Fibroblast of upper back skin (primary cell): ENCODE results near the gene OR14C36.
"Not testable (repeated sequence)": the region's sequence is repeated elsewhere in the genome, so short reads cannot be mapped to it uniquely, and the experiment has no call there.

Experiments
- DNase-seq: peaks from one replicate; pipeline ENCODE4 v3.0.0-alpha.2; 2013

The OR14C36 gene, protein sequence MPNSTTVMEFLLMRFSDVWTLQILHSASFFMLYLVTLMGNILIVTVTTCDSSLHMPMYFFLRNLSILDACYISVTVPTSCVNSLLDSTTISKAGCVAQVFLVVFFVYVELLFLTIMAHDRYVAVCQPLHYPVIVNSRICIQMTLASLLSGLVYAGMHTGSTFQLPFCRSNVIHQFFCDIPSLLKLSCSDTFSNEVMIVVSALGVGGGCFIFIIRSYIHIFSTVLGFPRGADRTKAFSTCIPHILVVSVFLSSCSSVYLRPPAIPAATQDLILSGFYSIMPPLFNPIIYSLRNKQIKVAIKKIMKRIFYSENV

GRCh38 chr1:248348475-248348874 lies at the start of gene OR14C36:
Gene OR14C36 (plus strand): TSS chr1:248348775. CDS start chr1:248348775, 0 bp downstream.
- no peak for DNase-seq

DNA sequence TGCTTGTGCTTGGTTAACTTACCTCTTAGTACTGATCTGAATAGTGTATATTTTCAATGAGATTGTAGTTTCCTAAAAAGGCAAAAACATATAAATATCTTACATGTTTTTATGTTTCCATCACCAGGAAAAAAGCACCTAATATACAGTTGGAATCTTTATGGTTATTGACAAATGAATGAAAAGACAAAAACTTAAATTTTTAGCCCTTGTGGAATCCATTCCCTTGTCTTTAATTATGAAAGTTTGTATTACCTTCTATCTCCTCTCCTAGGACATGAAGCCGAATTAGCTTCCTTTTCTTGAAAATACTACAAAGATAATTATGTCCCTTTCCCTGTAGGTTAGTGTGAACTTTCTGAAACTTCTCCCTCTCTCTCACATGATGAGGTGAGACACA lies 45.3 kb upstream of the OR14C36 start, which contains the start of gene OR2T12:
OR2T12 (minus strand) TSS at position 101 of the 400 bp plus-strand sequence. CDS start 7,846 bp downstream, outside the sequence.
- no peak for DNase-seq

DNA sequence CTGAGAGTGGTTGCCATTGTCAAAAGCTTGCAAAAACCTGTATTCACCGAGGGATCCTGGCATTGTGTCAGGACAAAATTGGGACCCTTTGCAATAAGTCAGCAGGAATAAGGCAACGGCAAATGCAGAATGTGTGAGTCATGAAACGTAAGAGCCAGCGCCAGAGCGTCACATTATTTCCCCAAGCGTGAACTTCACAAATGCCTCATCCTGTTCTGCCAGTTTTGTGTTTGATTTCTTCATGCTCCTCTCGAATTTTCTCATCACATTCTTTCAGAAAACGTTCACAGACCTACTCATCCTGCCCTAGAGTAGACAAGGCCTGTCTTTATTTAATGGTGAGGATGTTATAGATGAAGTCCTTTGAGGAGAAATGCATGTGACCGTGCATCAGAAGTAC lies 42.9 kb upstream of the OR14C36 start:
- not testable (repeated sequence) for DNase-seq

DNA sequence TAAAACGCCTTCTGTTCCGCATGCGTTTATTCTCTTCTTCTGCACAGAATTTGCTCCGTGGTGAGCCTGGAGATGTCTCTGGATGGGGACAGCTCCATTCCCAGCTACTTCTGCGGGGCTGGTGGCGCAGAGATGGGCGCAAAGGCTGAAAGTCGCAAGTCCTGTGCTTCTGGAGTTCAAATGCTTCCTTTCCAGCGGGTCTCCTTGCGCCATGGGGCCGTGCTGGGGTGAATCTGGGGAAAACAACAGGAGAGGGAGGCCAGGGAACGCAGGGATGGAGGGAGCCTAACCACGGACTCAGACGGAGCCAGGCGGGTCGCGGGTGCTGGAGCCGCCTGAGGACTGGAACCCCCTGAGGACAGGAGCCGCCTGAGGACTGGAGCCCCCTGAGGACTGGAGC lies 42.5 kb upstream of the OR14C36 start:
- DNase-seq, result no peak

- DNase-seq, result not testable (repeated sequence)
Measured at GRCh38 chr1:248306740-248307139, 41.8 kb upstream of the OR14C36 start.

DNA sequence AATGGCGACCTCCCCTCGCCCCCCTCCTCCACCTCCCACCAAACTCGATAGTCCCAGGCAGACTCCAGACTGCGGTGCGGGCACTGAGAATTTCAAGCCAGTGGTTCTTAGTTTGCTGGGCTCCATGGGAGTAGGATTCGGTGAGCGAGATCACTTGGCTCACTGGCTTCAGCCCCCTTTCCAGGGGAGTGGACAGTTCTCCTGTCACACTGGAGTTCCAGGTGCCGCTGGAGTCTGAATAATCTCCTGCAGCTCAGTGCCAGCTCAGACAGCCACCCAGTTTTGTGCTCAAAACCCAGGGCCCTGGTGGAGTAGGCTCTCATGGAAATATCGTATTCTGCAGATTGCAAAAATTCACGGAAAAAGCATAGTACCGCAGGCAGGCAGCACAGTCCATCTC lies 31.8 kb upstream of the OR14C36 start:
- DNase-seq, result no peak

DNA sequence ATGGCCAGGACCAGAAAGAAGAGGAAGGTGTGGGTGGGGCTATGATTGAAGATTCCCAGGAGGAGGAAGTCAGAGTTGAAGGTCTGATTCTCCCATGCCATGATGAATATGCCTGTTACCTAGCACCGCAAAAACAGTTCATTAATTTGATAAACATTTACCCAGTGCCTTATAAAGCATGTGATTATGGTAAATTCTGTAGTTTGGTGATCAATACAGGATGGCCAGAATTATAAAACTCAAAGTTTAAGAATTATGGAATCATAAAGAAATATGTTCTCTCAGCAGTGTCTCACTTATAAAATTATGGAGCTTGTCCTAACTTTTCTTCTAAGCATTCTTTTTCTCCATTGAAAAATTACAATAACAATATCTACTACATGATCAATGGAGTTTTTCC lies 24.1 kb upstream of the OR14C36 start, which contains the start of gene OR2M7:
OR2M7 (minus strand) TSS at position 101 of the 400 bp plus-strand sequence; CDS start at position 101, 0 bp downstream.
- DNase-seq, result no peak

DNA sequence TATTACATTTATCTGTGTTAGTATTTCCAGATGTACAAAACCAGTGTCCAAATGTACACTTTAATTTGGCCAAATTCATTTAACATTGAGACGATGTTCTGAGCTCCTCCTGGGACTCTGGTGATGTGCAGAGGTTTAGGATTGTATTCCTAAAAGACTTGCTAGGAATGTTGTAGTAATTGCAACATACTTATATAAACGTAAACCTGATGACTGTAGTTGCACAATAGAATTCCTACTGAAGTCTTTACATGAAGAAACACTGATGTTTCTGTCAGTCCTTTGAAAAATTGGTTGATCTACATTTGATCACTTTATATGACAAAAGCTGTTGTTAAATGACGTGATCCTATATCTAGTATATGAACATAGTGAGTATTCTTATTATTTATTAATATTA lies 5.1 kb upstream of the OR14C36 start:
- DNase-seq, result no peak

DNA sequence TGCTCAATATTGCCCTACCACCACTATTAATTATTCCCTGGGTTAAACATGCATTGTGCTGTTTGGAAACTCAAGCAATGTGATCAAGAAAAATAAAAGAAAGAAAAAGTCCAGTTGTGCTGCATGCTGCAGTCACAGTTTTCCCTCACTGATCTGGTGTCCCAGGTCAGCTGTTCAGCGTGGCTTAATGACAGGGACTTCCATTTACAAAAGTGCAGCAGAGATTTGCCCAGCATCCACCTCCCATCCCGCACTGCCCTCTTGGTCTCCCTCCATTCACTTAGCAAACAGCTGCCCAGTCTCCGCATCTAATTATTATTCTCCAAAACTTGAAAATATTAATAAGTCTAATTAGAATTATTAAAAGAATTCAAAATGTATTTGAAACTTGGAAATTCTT lies 10.8 kb downstream of the OR14C36 start:
- DNase-seq, result no peak

- no peak for DNase-seq
Measured at GRCh38 chr1:248361121-248361715, 12.6 kb downstream of the OR14C36 start, which contains the start of gene OR2T4. Gene OR2T4 (plus strand): TSS chr1:248361665. CDS start chr1:248361665, 0 bp downstream.

GRCh38 chr1:248366609-248367008 lies 18.0 kb downstream of the OR14C36 start:
- DNase-seq, result no peak

DNA sequence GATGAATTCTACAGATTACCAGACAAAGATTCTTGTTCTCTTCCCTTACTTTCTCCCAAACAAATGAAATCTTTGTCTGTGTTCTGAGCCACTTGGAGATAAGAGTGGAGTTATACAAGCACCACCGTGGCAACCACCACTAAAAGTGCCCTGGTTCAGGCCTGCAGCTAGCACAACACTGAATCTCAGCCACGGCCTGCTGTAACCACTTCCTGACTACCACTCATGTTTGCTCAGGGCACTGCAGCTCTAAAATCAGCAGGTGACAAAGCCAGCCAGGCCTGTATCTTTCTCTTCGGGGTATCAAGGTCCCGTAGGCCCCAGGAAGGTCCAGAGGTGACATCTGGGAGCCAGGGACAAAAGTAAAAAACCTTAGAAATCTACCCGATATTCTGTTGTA lies 23.8 kb downstream of the OR14C36 start:
- DNase-seq, result no peak

- no peak for DNase-seq
Measured at GRCh38 chr1:248373761-248374160, 25.2 kb downstream of the OR14C36 start.

DNA sequence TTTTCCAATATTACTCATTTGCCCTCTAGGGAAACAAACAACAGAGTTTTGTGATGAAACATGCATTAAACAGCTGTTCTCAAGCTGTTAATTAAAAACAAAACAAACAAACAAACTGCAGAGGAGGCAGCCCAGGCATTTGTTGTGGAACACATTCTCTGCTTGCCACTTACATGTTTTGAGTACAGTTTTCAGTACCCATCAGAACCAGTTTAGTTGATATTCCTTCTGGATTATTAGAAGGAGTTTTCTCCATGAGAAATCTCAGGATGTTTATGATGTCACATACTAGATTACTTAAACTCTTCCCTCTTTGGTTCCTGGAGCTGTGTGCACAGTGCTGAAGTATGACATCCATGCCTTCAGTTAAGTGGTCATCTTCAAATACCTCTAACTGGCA lies 26.9 kb downstream of the OR14C36 start, which contains the start of gene OR2T6:
OR2T6 (plus strand) TSS at position 301 of the 400 bp plus-strand sequence. CDS start 11,863 bp downstream, outside the sequence.
- no peak for DNase-seq

DNA sequence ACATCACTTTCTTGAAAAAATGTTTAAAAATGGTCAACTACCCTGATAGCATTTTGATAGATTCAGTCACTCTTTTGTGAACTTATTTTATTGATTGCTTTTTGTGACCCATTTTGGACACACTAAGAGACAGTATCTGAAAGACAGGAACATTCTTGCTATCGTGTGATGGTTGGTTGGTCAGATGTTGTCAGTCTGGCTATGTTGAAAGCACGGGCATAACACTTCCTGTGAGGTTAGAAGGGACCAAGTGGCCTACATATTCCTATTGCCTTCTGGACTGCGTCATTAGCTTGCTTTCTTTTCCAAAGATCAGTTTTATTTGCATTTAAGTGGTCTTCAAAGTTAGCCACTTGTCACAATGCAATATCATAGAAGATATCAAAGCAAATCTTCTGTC lies 28.3 kb downstream of the OR14C36 start:
- DNase-seq, result no peak

DNA sequence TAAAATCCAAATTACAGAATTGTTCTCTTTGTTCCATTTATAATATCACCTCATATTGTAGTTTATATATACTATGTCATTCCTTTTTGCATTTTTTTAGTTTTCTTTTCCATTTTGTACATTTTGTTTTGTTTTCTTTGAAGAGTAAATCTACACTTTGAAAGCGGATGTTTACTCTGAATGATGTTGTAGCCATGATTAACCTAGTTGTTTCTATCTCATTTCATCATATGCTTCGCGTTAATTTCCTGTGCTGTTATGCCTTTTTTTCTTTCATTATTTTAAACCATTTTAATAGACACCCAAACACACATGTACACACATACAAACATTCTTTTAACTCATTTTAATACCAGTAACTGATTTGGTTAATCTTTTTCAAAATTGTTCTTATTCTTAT lies 32.3 kb downstream of the OR14C36 start:
- no peak for DNase-seq

GRCh38 chr1:248388426-248388825 lies 39.9 kb downstream of the OR14C36 start:
- DNase-seq, result no peak

DNA sequence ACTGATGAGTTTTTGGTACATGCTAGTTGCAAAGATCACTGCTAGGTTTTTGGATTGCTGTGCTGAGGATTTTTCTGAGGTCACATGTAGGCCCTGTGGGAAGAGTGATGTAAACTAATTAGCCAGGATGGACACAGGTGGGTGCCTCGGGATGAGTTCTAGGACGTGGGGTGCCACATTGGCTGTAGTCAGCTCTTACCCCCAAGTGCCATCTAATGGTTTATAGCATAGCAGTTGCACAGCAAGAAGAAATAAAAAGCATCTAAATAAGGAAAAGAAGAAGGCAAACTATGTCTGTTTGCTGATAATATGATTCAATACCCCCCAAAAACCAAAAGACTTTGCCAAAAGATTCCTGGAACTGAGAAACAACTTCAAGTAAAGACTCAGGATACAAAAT lies 44.5 kb downstream of the OR14C36 start:
- DNase-seq, result no peak
